Suprapubic skin (tissue), 4 donors: ENCODE results near the gene AHNAK.

Experiments
- CTCF ChIP-seq, 2 donors: fragments of 200-600 bp in 1 of 2; fragments of 450-650 bp in 1 of 2; sonication (generic) in 1 of 2; IDR thresholded peaks; one replicate each; pipeline ENCODE4 v1.5.1; 2016 to 2019; ENCODE audit warnings: antibody characterized with exemption in 2 of 2, mild to moderate bottlenecking in 1 of 2, moderate library complexity in 1 of 2
- EP300 ChIP-seq: sonication (generic); formaldehyde crosslinking; IDR thresholded peaks from one replicate; pipeline ENCODE4 v1.6.1; 2017; ENCODE audit warnings: antibody characterized with exemption
- POLR2AphosphoS5 ChIP-seq, 3 donors: sonication (generic); formaldehyde crosslinking; IDR thresholded peaks; one replicate each; pipeline ENCODE4 v1.6.1; 2017; ENCODE audit warnings: antibody characterized with exemption in 3 of 3

GRCh38 chr11:62553839-62554361, 7.3 kb upstream of the AHNAK start:
- TF ChIP-seq CTCF (IDR thresholded peaks at IDR 0.05) (no peak), EP300 (no peak), POLR2AphosphoS5 (IDR thresholded peaks at IDR 0.05) (no peak)
